ENCODE data around the gene C1S.

Gene C1S

GRCh38 chr12:7076493-7076892 is 16.0 kb downstream of the C1S start:
- DNase-seq (ENCODE audit: low spot score), result no peak

GRCh38 chr12:7078163-7078562 is 17.6 kb downstream of the C1S start:
- no peak for DNase-seq (ENCODE audit: low spot score)

GRCh38 chr12:7079826-7080125 is 19.3 kb downstream of the C1S start:
- no peak for DNase-seq (ENCODE audit: low spot score)

DNA sequence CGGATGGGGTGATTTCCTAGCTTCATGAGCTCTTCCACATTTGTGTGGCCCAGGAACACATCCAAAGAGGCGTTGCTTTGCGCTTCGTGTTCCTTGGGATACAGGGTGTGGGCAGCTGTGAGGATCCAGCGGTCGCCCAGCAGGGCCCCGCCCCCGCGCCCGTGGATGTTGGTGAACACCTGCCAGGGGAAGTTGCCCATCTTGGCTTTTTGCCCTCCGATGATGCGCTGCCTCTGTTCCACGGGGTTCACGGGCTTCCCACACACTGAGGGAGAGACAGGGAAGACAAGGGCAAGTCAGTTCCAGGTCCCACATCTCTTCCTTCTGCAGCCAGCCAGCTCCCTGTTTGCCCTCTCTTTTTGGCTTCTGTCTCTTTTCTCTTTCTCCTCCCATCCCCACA is 20.5 kb downstream of the C1S start:
- DNase-seq (ENCODE audit: low spot score), result no peak

DNA sequence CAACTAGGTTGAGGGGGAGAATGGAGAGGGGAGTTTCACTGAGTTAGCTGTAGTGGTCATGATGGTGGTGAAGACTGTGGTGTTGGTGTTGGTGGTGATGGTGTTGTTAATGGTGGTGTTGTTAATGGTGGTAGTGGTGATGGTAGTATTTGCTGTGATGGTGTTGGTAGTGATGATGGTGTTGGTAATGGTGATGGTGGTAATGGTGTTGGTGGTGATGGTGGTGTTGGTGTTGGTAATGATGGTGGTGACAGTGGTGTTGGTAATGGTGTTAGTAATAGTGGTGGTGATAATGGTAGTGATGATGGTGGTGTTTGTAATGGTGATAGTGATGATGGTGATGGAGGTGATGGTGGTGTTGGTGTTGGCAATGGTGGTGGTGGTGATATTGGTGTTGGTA is 22.6 kb downstream of the C1S start:
- no peak for DNase-seq (ENCODE audit: low spot score)

DNA sequence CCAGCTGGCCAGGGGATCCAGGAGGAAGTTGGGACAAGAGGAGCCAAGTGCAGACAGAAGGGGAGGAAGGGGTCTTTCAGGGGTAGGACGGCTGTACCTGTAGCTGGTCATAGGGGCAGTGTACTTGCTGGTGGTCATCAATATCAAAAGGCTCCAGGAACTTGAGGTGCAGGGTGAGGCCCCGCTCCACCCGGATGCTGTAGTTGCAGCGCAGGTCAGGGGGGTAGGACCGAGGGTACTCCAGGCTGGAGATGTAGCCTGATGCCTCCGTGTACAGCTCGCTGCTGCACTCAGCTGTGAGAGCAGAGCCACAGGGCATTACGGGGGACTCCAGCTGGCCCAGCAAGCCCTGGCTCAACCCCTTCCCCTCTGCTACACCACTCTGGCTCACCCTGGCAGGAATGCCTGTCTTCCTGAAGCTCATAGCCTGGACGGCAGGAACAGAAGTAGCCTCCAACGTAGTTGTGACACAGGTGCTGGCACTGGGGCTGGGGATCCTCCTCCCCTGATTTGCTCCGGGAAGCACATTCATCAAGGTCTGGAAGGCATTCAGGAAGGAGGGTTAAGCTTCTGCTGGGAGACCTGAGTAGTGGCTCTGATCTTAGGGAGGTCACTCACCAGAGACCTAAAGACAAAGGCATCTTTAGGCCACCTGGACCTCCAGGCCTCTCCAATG is 28.8 kb downstream of the C1S start:
- no peak for DNase-seq (ENCODE audit: low spot score)

DNA sequence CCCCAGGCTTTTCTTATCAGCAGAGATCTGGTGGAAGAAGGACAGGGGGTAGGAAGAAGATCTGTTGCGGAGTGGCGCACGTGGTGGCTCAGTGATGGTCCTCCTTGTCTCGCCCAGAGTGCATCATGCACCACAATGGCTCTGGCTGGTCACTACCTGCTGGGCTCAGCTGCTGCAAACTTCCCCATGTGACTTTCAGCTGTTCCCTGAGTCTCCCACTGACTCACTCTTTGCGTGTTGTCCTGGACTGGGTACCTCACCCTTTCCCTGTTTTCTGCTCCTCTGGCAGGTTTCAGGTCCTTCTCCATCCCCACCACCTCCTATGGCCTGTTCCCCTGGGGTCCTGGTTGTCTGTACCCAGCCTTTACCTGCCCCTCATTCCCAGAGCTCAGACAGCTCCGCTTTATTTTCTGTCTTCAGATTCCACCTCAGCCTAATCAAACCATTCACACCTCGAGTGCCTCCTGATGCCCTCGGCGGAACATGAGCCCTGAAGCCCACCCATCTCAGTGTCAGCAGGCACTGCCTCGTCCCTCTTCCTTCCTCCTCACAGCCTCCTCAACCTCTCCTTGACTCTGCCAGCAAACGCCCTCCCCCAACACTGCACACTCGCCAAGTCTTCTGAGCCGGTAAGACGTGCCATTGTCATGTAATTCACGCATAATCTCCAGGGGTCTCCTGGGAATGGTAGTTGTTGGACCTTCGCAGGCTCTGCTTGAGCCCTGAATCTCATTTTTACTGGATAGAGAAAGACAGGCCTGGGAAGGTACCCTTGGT is 29.9 kb downstream of the C1S start:
- no peak for DNase-seq (ENCODE audit: low spot score)

GRCh38 chr12:7091171-7091570 is 30.7 kb downstream of the C1S start:
- no peak for DNase-seq (ENCODE audit: low spot score)

DNA sequence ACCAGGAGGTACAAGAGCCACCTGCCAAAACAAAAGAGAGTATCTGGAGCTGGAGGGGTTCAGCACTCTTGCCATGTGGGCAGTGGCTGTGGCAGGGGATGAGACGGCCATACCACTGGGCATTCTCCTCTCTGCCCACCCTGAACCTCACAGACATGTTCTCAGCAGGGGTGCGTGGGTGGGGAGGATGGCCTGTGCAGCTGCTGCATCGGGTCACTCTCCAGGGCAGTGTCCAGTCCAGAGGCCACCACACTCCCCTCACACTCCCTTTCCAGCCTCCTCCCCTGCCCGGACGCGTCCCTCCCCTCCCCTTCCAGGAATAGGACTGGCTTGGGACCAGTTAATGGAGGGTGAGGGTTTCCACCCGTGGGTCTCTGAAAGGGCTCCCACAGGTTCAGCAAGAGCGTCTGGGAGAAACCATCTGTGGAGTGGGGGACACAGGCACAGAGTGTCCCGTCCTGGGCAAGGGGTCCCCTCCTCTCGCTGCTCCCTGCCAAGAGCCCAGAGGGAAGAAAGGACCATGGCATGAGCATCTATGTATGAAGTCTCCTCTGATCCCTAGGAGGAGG is 31.2 kb downstream of the C1S start:
- DNase-seq (ENCODE audit: low spot score), result no peak

DNA sequence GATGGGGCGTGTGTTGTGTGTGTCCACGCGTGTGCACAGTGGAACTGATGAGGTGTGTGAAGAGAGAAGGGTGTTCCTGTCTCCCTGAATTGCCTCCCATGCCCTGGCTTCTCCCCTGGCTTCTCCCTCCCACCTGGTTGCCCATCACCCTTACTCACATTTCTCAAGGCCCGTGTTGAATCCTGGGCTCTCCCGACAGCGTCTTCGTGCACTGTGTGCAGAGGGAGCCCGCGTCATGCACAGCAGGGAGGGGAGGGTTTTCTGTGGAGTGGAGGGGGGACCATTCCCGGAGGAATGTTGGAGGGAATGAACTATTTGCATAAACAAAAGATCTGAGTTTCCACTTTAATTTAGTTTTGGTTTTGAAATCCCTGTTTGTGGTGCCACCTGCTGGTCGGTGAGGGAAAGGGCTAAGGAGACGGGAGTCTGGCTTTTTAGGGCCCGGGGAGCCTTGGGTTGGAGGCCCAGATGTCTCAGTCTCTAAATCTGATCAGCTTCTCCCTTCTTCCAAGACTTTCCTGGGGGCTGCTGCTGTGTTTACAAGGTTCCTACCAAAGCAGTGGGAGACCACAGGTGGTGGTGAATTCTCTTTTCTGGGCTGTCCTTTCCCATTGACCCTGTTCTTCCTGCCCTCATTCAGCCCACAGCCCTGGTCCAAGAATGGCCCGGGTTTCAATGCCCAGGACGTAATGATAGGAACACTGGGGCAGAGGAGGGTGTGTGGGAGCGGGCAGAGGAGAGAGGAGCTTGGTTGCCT is 31.9 kb downstream of the C1S start, which contains the start of gene C1R:
C1R (minus strand) TSS at position 217 of the 757 bp plus-strand sequence; CDS start at position 160, 57 bp downstream.
- peak; percentile 86 for DNase-seq (ENCODE audit: low spot score)

DNA sequence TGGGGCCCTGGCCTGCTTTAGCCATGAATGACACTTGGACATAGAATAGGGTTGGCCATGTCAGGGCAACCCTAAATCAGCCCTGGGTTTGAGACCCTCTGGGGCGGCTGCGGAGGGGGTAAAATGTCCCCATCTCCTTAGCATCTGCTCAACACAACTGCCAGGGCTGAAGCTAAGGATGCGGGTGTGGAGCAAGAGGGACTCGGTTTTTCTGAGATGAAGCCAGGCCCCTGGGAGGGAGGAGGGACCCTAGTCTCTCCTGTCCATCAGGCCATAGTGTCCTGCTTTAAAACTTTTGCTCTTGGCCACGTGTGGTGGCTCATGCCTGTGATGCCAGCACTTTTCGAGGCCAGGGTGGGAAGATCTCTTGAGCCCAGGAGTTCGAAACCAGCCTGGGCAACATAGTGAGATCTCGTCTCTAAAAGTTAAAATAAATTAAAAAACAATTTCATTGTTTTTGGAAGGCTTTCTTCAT is 32.5 kb downstream of the C1S start:
- DNase-seq (ENCODE audit: low spot score), result no peak

DNA sequence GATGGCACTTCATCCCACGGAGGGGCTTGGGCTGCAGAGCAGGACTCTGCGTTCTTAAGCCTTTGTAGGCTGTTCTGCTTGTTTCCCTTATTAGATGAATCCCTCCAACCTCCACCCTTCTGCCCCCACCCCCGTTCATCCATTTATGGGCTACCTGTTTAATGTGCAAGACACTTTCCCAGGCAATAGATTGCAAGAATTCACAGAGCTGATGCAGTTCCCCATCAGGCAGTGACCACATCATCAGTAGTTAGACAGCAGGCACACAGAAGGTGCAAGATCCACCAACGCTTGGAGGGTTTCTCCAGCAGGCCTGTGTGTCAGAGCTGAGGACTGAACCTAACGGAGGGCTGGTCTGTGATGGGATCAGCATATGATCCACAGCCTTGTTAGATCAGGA is 33.0 kb downstream of the C1S start:
- no peak for DNase-seq (ENCODE audit: low spot score)

DNA sequence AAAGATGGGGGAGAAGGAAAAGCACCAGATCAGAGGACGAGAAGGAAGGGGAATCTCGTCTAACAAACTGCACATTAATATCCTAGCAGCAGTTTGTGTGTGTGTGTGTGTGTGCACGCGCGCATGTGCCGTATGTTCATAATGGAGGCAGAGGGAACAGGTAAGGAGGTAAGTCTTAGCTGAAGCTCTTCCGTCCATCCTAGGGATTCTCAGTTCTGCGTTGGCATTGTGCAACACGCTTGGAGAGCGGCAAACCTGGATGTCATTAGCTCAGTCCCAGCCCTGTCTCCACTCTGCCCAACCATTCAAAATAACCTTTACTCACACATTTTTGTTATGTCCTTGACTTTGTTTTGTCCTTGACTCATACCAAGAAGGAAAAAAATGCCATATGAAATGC is 33.4 kb downstream of the C1S start:
- no peak for DNase-seq (ENCODE audit: low spot score)

DNA sequence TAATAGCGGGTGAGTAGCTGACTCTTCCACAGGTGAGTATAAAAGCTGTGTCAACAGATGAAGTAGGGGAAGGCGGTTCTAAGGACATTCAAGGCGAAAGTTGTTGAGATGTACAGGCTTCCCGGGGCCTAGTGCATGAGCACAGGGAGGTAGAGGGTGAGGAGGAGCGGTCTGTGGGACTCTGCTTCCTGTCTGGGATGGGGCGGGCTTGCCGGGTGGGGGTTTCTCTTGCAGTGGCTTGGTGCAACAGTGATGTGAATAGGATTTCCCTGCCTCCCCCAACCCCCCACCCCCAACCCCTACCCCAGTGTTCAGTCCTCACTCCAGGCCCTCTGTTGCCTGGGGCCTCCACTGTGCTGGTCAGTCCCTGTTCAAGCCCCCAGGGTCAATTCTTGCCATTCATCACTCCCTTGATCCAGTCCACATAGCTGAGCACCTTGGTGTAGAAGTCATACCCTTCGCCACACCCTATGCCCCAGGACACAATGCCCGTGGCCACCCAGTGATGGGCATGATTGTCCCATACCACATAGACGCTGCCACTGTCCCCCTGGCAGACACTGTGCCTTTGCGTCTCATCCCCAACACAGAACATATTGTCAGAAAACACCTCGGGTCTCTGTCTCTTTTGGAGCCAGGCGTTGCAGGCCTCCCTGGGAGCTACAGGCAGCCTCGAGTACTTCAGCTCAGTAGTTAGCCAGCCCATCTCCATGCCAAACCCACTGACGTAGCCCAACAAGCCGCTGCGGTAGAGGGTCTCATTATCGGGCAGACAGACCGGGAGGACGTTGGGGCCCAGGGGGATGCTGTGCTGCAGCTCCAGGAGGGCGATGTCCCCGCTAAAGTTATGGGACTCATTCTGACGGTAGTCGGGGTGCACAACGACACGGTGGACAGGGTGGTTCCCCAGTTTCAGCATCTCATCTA is 35.8 kb downstream of the C1S start:
- no peak for DNase-seq (ENCODE audit: low spot score)

DNA sequence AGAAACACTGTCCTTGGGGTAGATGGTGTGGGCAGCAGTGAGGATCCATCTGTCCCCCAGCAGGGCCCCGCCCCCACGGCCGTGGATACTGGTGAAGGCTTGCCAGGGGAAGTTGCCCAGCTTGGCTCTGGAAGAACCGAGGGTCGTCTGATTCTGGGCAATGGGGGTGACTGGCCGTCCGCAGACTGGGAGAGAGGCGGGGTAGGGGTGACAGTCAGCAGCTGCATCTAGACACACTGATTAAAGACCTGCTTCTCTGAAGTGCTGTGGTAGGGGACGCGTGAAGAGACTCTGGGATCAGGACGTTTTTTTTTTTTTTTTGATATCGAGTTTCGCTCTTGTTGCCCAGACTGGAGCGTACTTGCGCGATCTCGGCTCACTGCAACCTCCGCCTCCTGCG is 36.5 kb downstream of the C1S start:
- DNase-seq (ENCODE audit: low spot score), result no peak

GRCh38 chr12:7099290-7099996 is 38.9 kb downstream of the C1S start:
- no peak for DNase-seq (ENCODE audit: low spot score)

DNA sequence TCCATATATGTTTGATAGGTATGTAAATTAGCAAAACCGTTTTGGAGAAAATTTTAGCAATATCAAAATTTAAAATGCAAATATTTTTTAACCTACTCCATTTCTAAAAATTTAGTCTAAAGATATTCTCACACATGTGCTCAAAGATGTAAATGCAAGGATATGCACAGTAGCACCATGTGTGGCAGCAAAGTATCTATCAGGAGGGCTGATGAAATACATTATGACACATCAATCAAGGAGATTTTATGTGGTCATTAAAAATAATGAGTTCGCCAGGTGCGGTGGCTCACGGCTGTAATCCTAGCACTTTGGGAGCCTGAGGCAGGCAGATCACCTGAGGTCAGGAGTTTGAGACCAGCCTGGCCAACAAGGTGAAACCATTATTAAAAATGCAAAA is 39.7 kb downstream of the C1S start:
- DNase-seq (ENCODE audit: low spot score), result no peak

GRCh38 chr12:7101047-7101693 is 40.7 kb downstream of the C1S start:
- DNase-seq (ENCODE audit: low spot score), result no peak

- no peak for DNase-seq (ENCODE audit: low spot score)
Observed at GRCh38 chr12:7101694-7102131, 41.2 kb downstream of the C1S start.

DNA sequence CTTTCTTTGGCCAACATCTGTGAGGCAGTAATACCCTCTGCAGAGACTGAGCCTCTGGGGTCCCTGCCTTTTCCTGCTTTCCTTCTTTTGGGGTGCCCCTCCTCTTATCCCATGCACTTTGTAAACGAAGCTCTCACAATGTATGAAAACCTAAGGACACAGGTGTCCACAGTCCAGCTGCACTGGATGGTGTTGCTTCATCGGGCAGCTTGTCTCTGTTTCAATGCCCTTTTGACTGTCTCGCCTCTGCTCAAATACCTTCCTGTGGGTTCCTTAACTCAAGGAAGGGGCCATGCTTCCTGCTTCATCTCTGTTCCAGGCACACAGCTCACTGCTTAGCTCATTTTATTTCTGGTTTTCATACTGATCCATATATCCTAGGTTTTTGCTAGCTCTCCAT is 42.1 kb downstream of the C1S start:
- no peak for DNase-seq (ENCODE audit: low spot score)
